Measurements from ENCODE around the gene GTF2F1. TPM values are rescaled to one million over a fixed set of nuclear protein-coding genes. Genes with fewer than 3 reads are reported as not detected.
"Not testable (repeated sequence)": the region's sequence is repeated elsewhere in the genome, so short reads cannot be mapped to it uniquely, and the experiment has no call there.

GTF2F1 gene
- total RNA-seq, 2 experiments from 2014 or later = 72.2 to 72.7 TPM

GRCh38 chr19:6409346-6409745, 16.4 kb upstream of the GTF2F1 start:
- no peak for DNase-seq
- H3K4me3 Mint-ChIP-seq = no peak overlapping the region
- no peak overlapping the region for H3K27ac Mint-ChIP-seq
- peaks cover 5% of the 10 kb centered on the region for H3K36me3 Mint-ChIP-seq
- H3K27me3 Mint-ChIP-seq = no peaks in the 10 kb centered on the region
- H3K4me1 Mint-ChIP-seq = no peaks in the 10 kb centered on the region
- no peaks in the 10 kb centered on the region for H3K9me3 Mint-ChIP-seq

GRCh38 chr19:6406401-6406800, 13.4 kb upstream of the GTF2F1 start:
- H3K4me3 Mint-ChIP-seq = no peak overlapping the region
- H3K9me3 Mint-ChIP-seq = no peaks in the 10 kb centered on the region
- no peaks in the 10 kb centered on the region for H3K27me3 Mint-ChIP-seq
- no peak for DNase-seq
- no peak overlapping the region for H3K27ac Mint-ChIP-seq
- H3K36me3 Mint-ChIP-seq = no peaks in the 10 kb centered on the region
- no peaks in the 10 kb centered on the region for H3K4me1 Mint-ChIP-seq

- no peaks in the 10 kb centered on the region for H3K9me3 Mint-ChIP-seq
- H3K27me3 Mint-ChIP-seq = no peaks in the 10 kb centered on the region
- no peaks in the 10 kb centered on the region for H3K36me3 Mint-ChIP-seq
- no peaks in the 10 kb centered on the region for H3K4me1 Mint-ChIP-seq
- no peak for DNase-seq
- no peak overlapping the region for H3K27ac Mint-ChIP-seq
- no peak overlapping the region for H3K4me3 Mint-ChIP-seq
Measured at GRCh38 chr19:6402837-6403608, 10.1 kb upstream of the GTF2F1 start.

GRCh38 chr19:6402058-6402457, 9.1 kb upstream of the GTF2F1 start:
- H3K27me3 Mint-ChIP-seq = no peaks in the 10 kb centered on the region
- H3K4me3 Mint-ChIP-seq = no peak overlapping the region
- H3K27ac Mint-ChIP-seq = no peak overlapping the region
- H3K36me3 Mint-ChIP-seq = no peaks in the 10 kb centered on the region
- no peak for DNase-seq
- no peaks in the 10 kb centered on the region for H3K9me3 Mint-ChIP-seq
- H3K4me1 Mint-ChIP-seq = no peaks in the 10 kb centered on the region

- not testable (repeated sequence) for H3K36me3 Mint-ChIP-seq, H3K9me3 Mint-ChIP-seq, H3K4me1 Mint-ChIP-seq, DNase-seq, H3K27ac Mint-ChIP-seq, H3K27me3 Mint-ChIP-seq, H3K4me3 Mint-ChIP-seq
Measured at GRCh38 chr19:6400062-6400944, 7.3 kb upstream of the GTF2F1 start.

GRCh38 chr19:6396305-6396704, 3.3 kb upstream of the GTF2F1 start:
- no peaks in the 10 kb centered on the region for H3K9me3 Mint-ChIP-seq
- no peak overlapping the region for H3K27ac Mint-ChIP-seq
- peaks cover 12% of the 10 kb centered on the region for H3K36me3 Mint-ChIP-seq
- no peaks in the 10 kb centered on the region for H3K27me3 Mint-ChIP-seq
- peaks cover 8% of the 10 kb centered on the region for H3K4me1 Mint-ChIP-seq
- DNase-seq = no peak
- no peak overlapping the region for H3K4me3 Mint-ChIP-seq

GRCh38 chr19:6394831-6395230, 1.9 kb upstream of the GTF2F1 start:
- DNase-seq = no peak
- peaks cover 16% of the 10 kb centered on the region for H3K36me3 Mint-ChIP-seq

GRCh38 chr19:6393983-6394412, 1.0 kb upstream of the GTF2F1 start:
- peak overlapping the region; percentile 94 for H3K27ac Mint-ChIP-seq

More at GRCh38 chr19:6394831-6395230, 1.9 kb upstream of the GTF2F1 start:
- Mint-ChIP-seq H3K27ac (no peak overlapping the region), H3K4me1 (peaks cover 11% of the 10 kb centered on the region), H3K27me3 (no peaks in the 10 kb centered on the region), H3K9me3 (no peaks in the 10 kb centered on the region), H3K4me3 (no peak overlapping the region)

GRCh38 chr19:6392221-6393073, 517 bp downstream of the GTF2F1 start:
- no peak for DNase-seq
- H3K27me3 Mint-ChIP-seq = no peaks in the 10 kb centered on the region
- H3K27ac Mint-ChIP-seq = peak overlapping the region; percentile 94
- H3K36me3 Mint-ChIP-seq = peaks cover 20% of the 10 kb centered on the region
- no peaks in the 10 kb centered on the region for H3K9me3 Mint-ChIP-seq
- peaks cover 11% of the 10 kb centered on the region for H3K4me1 Mint-ChIP-seq
- peak overlapping the region; percentile 95 for H3K4me3 Mint-ChIP-seq

More at GRCh38 chr19:6393983-6394412, 1.0 kb upstream of the GTF2F1 start:
- H3K4me1 Mint-ChIP-seq = peaks cover 11% of the 10 kb centered on the region
- H3K4me3 Mint-ChIP-seq = peak overlapping the region; percentile 95
- no peak for DNase-seq
- H3K36me3 Mint-ChIP-seq = peaks cover 16% of the 10 kb centered on the region
- no peaks in the 10 kb centered on the region for H3K27me3 Mint-ChIP-seq
- H3K9me3 Mint-ChIP-seq = no peaks in the 10 kb centered on the region

GRCh38 chr19:6387372-6387771, 5.6 kb downstream of the GTF2F1 start:
- Mint-ChIP-seq H3K4me3 (no peak overlapping the region), H3K9me3 (no peaks in the 10 kb centered on the region), H3K4me1 (peaks cover 11% of the 10 kb centered on the region), H3K27ac (no peak overlapping the region), H3K36me3 (peaks cover 33% of the 10 kb centered on the region), H3K27me3 (no peaks in the 10 kb centered on the region)
- DNase-seq = no peak

- Mint-ChIP-seq H3K27ac (no peak overlapping the region), H3K4me1 (no peaks in the 10 kb centered on the region), H3K36me3 (peaks cover 45% of the 10 kb centered on the region), H3K4me3 (no peak overlapping the region), H3K27me3 (no peaks in the 10 kb centered on the region), H3K9me3 (no peaks in the 10 kb centered on the region)
- no peak for DNase-seq
Measured at GRCh38 chr19:6384381-6384780, 8.6 kb downstream of the GTF2F1 start.

- DNase-seq = no peak
- Mint-ChIP-seq H3K9me3 (no peaks in the 10 kb centered on the region), H3K4me3 (no peak overlapping the region), H3K27ac (no peak overlapping the region), H3K4me1 (no peaks in the 10 kb centered on the region), H3K36me3 (peaks cover 42% of the 10 kb centered on the region), H3K27me3 (no peaks in the 10 kb centered on the region)
Measured at GRCh38 chr19:6383188-6383587, 9.8 kb downstream of the GTF2F1 start.

GRCh38 chr19:6381030-6381750, 11.8 kb downstream of the GTF2F1 start:
- Mint-ChIP-seq H3K9me3 (no peaks in the 10 kb centered on the region), H3K27me3 (no peaks in the 10 kb centered on the region), H3K36me3 (peaks cover 35% of the 10 kb centered on the region), H3K4me3 (no peak overlapping the region), H3K27ac (no peak overlapping the region), H3K4me1 (no peaks in the 10 kb centered on the region)
- no peak for DNase-seq

GRCh38 chr19:6379744-6380143, 13.2 kb downstream of the GTF2F1 start:
- Mint-ChIP-seq H3K4me3 (peak overlapping the region; percentile 3), H3K4me1 (no peaks in the 10 kb centered on the region)
- no peak for DNase-seq

More at GRCh38 chr19:6379744-6380143, 13.2 kb downstream of the GTF2F1 start:
- H3K9me3 Mint-ChIP-seq = no peaks in the 10 kb centered on the region
- peaks cover 29% of the 10 kb centered on the region for H3K36me3 Mint-ChIP-seq
- H3K27me3 Mint-ChIP-seq = no peaks in the 10 kb centered on the region
- H3K27ac Mint-ChIP-seq = no peak overlapping the region
